ENCODE measurements around the gene NCOR2. TPM values are rescaled to one million over a fixed set of nuclear protein-coding genes. Genes with fewer than 3 reads are reported as not detected.

Gene NCOR2
- total RNA-seq, 2 donors from 2014 or later = 125 to 142 TPM

DNA sequence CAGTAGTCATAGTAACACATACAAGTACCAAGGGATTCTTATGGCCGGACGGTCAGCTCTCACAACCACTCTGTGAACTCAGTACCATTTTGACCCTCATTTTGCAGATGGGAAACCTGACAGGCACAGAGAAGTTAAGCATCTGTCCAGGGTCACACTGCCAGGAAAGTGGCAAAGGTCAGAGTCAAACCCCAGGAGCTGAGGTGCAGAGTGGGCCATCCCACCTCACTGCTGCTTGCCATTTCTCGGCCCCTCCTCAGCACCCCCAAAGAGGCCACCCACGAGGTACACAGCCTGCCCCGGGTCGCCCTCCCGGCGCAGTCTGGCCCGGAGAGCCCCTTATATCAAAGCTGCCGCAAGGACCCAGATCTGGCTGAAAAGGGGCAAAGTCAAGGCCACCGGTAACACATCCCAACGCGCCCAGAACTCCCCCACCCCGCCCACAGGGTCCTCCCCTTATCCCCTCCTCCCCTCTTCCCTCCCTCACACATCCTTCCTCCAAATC, 1.7 kb downstream of the NCOR2 start:
- Mint-ChIP-seq H3K36me3 (ENCODE audit: insufficient read depth in 2 of 2) (peaks cover 0 to 1% of the 10 kb centered on the region in 2 donors), H3K4me1 (ENCODE audit: low read depth) (peaks cover 54% of the 10 kb centered on the region), H3K9me3 (no peaks in the 10 kb centered on the region), H3K4me3 (peak overlapping the region; percentile 91 to 93), H3K27ac (no peak overlapping the region), H3K27me3 (ENCODE audit: low read depth) (no peaks in the 10 kb centered on the region)
- ATAC-seq (replicated peaks in 1 of 2) (no peak), DNase-seq (no peak)

DNA sequence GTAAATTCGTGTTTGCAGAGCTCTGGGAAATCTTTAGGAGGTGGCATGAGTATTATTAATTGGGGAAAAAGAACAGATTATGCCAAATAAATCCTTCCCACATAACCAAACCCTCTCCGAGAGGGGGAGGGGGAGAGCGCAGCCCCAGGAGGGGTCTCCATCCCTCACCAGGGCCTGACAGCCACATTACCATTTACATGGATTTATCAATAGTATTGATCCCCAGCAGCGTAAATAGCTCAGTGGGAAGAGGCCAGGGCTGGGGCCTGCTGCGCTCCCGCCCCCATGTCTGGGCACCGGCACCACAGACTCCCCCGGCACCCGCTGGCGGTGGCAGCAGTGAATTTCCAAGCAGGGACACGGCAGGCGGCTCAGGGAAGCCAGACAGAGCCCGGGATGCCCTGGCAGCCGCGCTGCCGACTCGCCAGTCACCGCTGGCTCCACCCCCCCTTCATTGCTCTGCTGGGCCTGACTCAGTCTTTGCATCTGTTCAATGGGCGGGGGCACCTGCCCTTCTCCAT, 2.4 kb downstream of the NCOR2 start:
- H3K4me1 Mint-ChIP-seq (ENCODE audit: low read depth) = peaks cover 54% of the 10 kb centered on the region
- no peaks in the 10 kb centered on the region for H3K27me3 Mint-ChIP-seq (ENCODE audit: low read depth)
- H3K9me3 Mint-ChIP-seq = no peaks in the 10 kb centered on the region
- H3K36me3 Mint-ChIP-seq (ENCODE audit: insufficient read depth in 2 of 2) = peaks cover 0 to 1% of the 10 kb centered on the region in 2 donors
- H3K4me3 Mint-ChIP-seq = peak overlapping the region; percentile 91 to 93
- DNase-seq (no peak), ATAC-seq (replicated peaks in 1 of 2) (no peak)
- no peak overlapping the region for H3K27ac Mint-ChIP-seq

DNA sequence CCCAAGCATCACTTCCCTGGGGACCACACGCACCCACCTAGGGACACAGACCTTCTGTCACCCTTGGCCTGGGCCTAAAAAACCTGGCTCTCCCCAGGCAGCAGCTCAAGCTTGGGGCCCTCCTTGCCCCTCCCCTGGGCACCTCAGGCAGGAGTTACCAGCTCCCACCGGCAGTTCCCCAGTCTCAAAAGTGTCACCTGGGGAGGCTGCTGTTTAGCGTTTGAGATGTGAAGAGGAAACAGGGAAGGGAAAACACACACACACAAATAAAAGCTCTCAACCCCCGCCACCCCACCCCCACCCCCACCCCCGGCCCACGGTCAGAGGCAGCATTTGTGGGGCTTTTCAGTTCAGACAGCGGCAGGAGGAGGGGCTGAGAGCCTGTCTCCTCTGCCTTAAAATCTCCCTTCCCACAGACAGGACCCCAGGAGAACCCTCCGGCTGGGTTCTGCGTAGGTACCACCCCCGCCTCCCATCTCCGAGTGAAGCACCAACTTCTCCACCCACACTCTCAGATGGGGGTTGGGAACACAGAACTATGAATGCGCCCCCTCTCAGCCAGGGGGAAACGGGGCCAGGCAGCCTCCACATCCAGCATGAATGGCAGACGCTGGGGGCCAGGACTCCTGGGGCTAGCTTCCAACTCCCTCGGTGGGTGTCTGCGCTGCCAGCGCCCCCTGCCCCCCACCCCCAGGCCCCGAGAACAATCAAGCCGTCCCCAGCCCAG, 3.0 kb downstream of the NCOR2 start:
- H3K27ac Mint-ChIP-seq = no peak overlapping the region
- no peaks in the 10 kb centered on the region for H3K9me3 Mint-ChIP-seq
- peaks cover 2 to 3% of the 10 kb centered on the region in 2 donors for H3K36me3 Mint-ChIP-seq (ENCODE audit: insufficient read depth in 2 of 2)
- peaks cover 54% of the 10 kb centered on the region for H3K4me1 Mint-ChIP-seq (ENCODE audit: low read depth)
- H3K4me3 Mint-ChIP-seq = peak overlapping the region in 1 of 2 donors; percentile 60
- H3K27me3 Mint-ChIP-seq (ENCODE audit: low read depth) = no peaks in the 10 kb centered on the region
- peak in 1 of 2 donors; percentile 20 for DNase-seq
- ATAC-seq (replicated peaks in 1 of 2) = no peak

DNA sequence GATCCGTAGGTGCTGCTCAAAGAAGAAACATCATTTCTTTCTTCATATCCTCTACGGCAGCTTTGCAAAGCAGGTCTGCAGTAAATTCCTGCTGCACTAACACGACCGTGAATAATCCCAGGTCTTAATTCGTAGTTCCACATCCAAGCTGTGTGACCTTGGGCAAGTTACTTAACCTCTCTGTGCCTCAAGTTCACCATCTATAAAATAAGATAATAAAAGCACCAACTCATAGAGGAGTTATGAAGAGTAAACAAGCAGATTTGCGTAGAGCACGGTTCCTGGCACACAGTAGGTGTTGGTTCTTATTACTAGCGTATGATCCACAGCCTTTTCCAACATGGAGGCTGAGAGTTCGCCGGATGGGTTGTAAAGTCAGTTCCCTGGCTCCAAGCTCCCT, 3.6 kb downstream of the NCOR2 start:
- H3K36me3 Mint-ChIP-seq (ENCODE audit: insufficient read depth in 2 of 2) = peaks cover 2 to 3% of the 10 kb centered on the region in 2 donors
- no peak for ATAC-seq (replicated peaks in 1 of 2)
- no peak overlapping the region for H3K4me3 Mint-ChIP-seq
- DNase-seq = no peak
- H3K4me1 Mint-ChIP-seq (ENCODE audit: low read depth) = peaks cover 54% of the 10 kb centered on the region
- no peaks in the 10 kb centered on the region for H3K9me3 Mint-ChIP-seq
- H3K27me3 Mint-ChIP-seq (ENCODE audit: low read depth) = no peaks in the 10 kb centered on the region
- H3K27ac Mint-ChIP-seq = no peak overlapping the region

DNA sequence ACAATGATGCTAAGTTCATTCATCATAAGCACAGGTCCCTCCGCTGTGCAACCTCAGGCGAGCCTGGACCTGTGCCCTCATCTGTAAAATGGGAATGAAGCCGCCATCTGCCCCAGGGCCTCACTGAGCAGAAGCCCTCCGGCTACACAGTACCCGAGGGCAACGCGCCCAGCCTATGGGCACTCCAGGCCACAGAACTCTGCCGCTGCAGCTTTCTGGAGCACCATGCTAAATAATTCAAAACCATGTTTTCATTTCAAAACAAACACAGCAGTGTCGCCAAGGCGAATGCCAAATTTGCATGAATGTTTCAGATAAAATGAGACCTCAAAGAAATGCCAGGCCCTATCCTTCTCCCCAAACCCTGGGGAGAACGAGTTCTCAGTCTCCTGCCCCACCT, 4.0 kb downstream of the NCOR2 start:
- no peak for DNase-seq
- H3K4me1 Mint-ChIP-seq (ENCODE audit: low read depth) = peaks cover 54% of the 10 kb centered on the region
- ATAC-seq (replicated peaks in 1 of 2) = no peak
- H3K4me3 Mint-ChIP-seq = no peak overlapping the region
- H3K36me3 Mint-ChIP-seq (ENCODE audit: insufficient read depth in 2 of 2) = peaks cover 2 to 3% of the 10 kb centered on the region in 2 donors
- no peak overlapping the region for H3K27ac Mint-ChIP-seq
- H3K27me3 Mint-ChIP-seq (ENCODE audit: low read depth) = no peaks in the 10 kb centered on the region
- no peaks in the 10 kb centered on the region for H3K9me3 Mint-ChIP-seq

DNA sequence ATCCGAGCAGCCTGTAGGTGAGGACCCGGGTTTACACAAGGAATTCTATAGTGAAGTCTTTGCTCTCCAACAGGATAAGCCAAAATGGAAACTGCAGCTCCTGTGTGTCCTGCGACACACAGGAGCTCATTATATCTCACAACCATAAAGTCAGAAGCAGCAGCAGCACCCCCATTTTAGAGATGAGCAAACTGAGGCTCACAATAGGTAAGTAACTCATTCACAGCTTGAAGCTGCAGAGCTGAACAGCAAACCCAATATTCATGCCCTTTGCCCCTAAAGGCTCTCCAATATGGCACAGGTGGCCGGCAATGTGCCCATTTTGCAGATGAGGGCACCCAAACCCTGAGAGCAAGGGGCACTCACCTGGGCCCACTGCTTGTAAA, 4.6 kb downstream of the NCOR2 start:
- Mint-ChIP-seq H3K4me3 (no peak overlapping the region), H3K27ac (no peak overlapping the region), H3K9me3 (no peaks in the 10 kb centered on the region), H3K36me3 (ENCODE audit: insufficient read depth in 2 of 2) (peaks cover 2 to 3% of the 10 kb centered on the region in 2 donors), H3K27me3 (ENCODE audit: low read depth) (no peaks in the 10 kb centered on the region), H3K4me1 (ENCODE audit: low read depth) (peaks cover 48% of the 10 kb centered on the region)
- no peak for ATAC-seq (replicated peaks in 1 of 2)
- DNase-seq = no peak

DNA sequence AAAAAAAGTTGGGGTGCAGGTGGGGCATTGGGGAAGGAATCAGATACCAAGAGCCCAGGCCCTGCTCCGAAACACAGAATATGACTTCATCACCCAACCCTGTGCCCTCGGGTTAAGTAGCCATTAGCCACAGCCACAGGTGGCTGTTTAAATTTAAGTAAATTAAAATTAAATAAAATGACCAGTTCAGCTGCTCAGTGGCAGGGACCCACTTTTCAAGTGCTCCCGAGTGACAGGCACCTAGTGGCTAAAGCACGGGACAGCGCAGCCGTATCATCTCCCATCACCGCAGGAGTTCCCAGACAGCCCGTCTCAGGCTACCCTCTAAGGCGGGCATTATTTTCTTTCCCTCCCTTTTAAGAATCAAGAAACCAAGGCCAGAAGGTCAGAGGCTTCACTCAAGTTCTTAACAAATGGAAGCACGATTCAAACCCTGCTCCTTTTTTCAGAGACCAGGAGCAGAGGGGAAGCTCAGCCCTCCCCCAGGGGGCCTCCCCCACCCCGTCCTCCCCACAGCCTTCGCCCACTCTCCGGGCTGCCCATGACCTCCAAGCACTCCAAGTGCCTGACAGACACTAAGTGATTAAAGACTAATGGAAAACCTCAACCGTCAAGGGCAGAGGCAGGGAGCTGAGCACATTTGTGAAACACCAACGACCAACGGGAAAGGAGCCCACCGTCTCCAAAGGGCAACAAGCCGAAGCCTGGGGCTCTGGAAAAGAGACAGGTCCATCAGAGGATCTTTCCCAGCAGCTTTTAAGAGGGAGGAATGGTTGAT, 5.2 kb downstream of the NCOR2 start:
- H3K4me3 Mint-ChIP-seq = no peak overlapping the region
- no peak overlapping the region for H3K27ac Mint-ChIP-seq

DNA sequence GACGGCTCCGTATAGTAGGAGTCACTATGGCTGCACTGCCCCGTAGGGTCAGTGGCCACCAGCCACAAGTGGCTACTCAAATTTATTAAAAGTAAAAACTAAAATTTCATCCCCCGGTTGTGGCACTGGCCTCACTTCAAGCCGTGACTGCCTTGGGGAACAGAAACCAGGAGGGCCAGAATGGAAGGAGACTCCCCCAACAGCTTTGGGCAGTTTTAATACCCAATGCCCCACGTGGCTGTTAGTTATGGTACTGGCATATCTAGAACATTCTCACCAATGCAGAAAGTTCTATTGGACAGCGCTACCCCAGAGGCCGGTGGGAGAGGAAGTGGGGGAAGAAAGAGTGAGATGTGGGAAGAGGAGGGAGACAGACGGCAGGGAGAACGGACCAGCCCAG, 6.2 kb downstream of the NCOR2 start:
- Mint-ChIP-seq H3K9me3 (no peaks in the 10 kb centered on the region), H3K27ac (no peak overlapping the region), H3K27me3 (ENCODE audit: low read depth) (no peaks in the 10 kb centered on the region), H3K4me1 (ENCODE audit: low read depth) (peaks cover 53% of the 10 kb centered on the region), H3K36me3 (ENCODE audit: insufficient read depth in 2 of 2) (peaks cover 2 to 3% of the 10 kb centered on the region in 2 donors), H3K4me3 (no peak overlapping the region)
- ATAC-seq (replicated peaks in 1 of 2) (no peak), DNase-seq (no peak)

More for the DNA sequence above, 5.2 kb downstream of the NCOR2 start:
- Mint-ChIP-seq H3K9me3 (no peaks in the 10 kb centered on the region), H3K36me3 (ENCODE audit: insufficient read depth in 2 of 2) (peaks cover 2 to 3% of the 10 kb centered on the region in 2 donors), H3K4me1 (ENCODE audit: low read depth) (peaks cover 46% of the 10 kb centered on the region), H3K27me3 (ENCODE audit: low read depth) (no peaks in the 10 kb centered on the region)
- ATAC-seq (replicated peaks in 1 of 2) = no peak
- DNase-seq = no peak

DNA sequence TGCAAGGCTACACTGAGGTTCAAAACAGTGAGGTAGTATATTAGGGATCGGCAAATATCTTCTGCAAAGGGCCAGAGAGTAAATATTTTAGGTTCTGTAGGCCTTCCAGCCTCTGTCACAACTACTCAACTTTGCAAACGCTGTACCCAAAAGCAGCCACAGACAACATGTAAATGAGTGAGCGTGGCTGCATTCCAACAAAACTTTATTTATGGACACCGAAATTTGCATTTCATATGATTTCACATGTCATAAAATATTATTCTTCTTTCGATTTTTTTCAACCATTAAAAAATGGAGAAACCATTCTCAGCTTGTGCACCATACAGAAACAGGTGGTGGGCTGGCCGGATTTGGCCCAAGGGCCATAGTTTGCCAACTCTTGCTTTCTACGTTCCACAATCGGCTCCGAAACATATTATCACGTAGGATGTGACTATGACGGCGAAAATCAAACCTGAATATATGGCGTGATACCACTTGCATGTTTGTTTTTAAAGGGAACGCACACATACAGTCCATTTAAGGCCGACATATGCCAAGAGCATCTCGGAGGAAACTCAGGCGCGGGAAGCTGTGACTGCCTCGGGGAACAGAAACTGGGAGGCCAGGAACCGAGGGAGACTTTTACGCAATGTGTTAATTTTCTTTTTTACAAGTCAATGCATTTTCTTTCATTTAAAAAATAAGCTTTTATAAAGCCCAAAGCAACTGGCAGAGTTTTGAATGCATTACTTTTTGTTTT, 7.1 kb downstream of the NCOR2 start:
- no peak for DNase-seq
- no peaks in the 10 kb centered on the region for H3K9me3 Mint-ChIP-seq
- no peak overlapping the region for H3K27ac Mint-ChIP-seq
- H3K27me3 Mint-ChIP-seq (ENCODE audit: low read depth) = no peaks in the 10 kb centered on the region
- ATAC-seq (replicated peaks in 1 of 2) = no peak
- H3K36me3 Mint-ChIP-seq (ENCODE audit: insufficient read depth in 2 of 2) = peaks cover 2 to 3% of the 10 kb centered on the region in 2 donors
- peaks cover 50% of the 10 kb centered on the region for H3K4me1 Mint-ChIP-seq (ENCODE audit: low read depth)
- H3K4me3 Mint-ChIP-seq = no peak overlapping the region

DNA sequence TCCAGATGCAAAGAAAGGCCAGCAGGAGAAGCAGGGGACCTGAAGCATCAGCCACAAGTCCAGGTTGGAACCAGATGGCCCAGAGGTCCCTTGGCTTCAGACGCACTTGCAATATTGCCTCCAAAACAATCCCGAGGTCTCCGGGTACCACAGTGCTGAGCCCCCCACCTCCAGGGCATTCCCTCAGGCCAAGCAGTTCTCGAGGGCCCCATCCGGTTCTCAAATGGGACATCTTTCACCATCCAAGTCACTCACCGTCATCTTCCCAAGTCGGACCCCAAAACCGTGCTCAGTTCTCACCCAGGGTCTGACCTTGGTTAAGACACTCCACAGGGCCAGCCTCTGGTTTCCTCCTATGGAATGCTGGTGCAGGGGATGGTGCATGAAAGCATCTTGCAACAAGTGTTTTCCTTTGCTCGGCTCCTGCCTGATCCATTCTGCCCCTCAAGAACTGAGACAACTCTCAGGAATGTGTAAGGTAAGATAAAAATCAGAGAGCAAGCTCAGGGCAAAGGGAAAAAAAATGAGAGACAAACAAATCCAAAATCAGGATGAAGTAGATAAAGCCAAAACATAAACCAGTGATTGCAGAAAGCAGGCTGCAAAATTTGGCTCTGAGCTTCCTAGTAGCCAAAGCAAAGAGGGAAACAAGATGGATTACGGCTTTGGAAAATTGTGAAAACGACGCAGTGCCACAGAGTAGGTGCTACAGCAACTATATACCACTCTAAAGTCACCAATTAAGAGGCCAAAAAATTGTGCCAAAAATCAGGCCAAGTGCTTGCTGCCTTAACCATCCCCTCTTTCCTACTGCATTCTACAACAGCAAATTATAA, 8.0 kb downstream of the NCOR2 start:
- Mint-ChIP-seq H3K9me3 (no peaks in the 10 kb centered on the region), H3K27me3 (ENCODE audit: low read depth) (no peaks in the 10 kb centered on the region), H3K27ac (no peak overlapping the region), H3K4me3 (no peak overlapping the region), H3K4me1 (ENCODE audit: low read depth) (peaks cover 53% of the 10 kb centered on the region), H3K36me3 (ENCODE audit: insufficient read depth in 2 of 2) (peaks cover 2 to 3% of the 10 kb centered on the region in 2 donors)
- DNase-seq (no peak), ATAC-seq (replicated peaks in 1 of 2) (no peak)

DNA sequence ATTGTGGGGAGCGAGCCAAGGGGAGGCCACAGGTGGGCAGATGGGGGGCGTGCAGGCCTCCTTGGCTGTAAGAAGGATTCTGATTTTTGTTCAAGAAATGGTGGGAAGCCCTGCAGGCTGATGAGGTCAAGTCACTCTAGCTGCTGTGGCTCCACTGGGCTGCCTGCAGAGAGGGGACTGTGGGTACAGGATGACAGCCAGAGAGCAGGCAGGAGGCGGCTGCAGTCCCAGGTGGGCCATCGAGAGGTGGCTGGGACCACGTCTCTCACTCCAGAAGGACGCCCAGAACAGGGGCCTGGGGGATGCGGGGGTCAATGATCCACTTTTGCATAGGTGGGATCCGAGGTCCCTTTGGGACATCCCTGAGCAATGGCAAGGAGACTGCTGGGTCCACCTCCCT, 9.1 kb downstream of the NCOR2 start:
- Mint-ChIP-seq H3K36me3 (ENCODE audit: insufficient read depth in 2 of 2) (peaks cover 2 to 3% of the 10 kb centered on the region in 2 donors), H3K27ac (no peak overlapping the region), H3K4me3 (no peak overlapping the region), H3K27me3 (ENCODE audit: low read depth) (no peaks in the 10 kb centered on the region), H3K9me3 (no peaks in the 10 kb centered on the region), H3K4me1 (ENCODE audit: low read depth) (peaks cover 53% of the 10 kb centered on the region)
- DNase-seq (no peak), ATAC-seq (replicated peaks in 1 of 2) (no peak)

DNA sequence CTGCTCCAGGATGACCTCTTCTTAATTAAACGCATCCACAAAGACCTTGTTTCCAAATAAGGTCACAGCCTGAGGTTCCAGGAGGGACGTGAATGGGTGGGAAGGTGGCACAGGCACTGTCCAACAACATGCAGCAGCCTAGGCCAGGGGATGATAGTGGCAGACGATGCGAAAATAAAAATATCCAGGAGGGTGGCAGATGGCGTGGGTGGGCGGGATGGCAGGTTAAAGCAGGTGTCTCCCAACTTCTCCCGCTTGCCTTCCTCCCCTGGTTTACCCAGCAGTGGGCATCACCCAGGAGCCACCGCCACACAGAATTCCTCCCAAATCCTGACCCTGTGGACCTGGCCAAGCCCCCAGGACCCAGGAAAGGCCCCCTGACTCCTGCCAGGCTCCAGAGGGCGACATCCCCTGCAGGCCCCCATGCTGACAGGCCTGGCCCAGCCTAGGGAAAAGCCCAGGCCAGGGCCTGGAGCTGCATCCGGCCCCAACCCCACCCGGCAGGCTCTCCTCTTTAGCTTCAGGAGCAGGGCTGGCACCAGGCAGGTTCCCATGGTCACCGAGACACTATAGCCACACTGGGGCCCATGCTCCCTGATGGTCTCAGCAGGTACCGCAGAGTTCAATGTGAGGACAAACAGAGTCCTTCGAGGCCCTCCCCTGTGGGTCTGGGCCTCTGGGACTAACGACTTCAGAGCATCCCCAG, 9.7 kb downstream of the NCOR2 start:
- Mint-ChIP-seq H3K9me3 (no peaks in the 10 kb centered on the region), H3K36me3 (ENCODE audit: insufficient read depth in 2 of 2) (peaks cover 2 to 3% of the 10 kb centered on the region in 2 donors), H3K4me3 (no peak overlapping the region), H3K27ac (no peak overlapping the region), H3K27me3 (ENCODE audit: low read depth) (no peaks in the 10 kb centered on the region), H3K4me1 (ENCODE audit: low read depth) (peaks cover 55% of the 10 kb centered on the region)
- ATAC-seq (replicated peaks in 1 of 2) = no peak
- no peak for DNase-seq

Measured in activated T-cell treated with anti-CD3 and anti-CD28 coated beads, Interleukin-2, amount 50 U/mL, for 72 hours (primary cell).